ENCODE data around the gene TTC22. TPM values are rescaled to one million over a fixed set of nuclear protein-coding genes. Genes with fewer than 3 reads are reported as not detected.

Gene TTC22
- total and polyA plus RNA-seq, 8 donors: 4.2 to 65.2 (median 21.6) TPM

GRCh38 chr1:54848134-54848948 is 47.2 kb upstream of the TTC22 start:
- intact Hi-C loops (cut with DNase I; ENCODE audit: low total_unique reads): no loop called here
- TF ChIP-seq EP300 (IDR thresholded peaks at IDR 0.05) (no peak), POLR2AphosphoS5 (IDR thresholded peaks at IDR 0.05) (no peak), POLR2A (IDR thresholded peaks at IDR 0.05) (no peak)
- TF ChIP-seq, protein P1, sequence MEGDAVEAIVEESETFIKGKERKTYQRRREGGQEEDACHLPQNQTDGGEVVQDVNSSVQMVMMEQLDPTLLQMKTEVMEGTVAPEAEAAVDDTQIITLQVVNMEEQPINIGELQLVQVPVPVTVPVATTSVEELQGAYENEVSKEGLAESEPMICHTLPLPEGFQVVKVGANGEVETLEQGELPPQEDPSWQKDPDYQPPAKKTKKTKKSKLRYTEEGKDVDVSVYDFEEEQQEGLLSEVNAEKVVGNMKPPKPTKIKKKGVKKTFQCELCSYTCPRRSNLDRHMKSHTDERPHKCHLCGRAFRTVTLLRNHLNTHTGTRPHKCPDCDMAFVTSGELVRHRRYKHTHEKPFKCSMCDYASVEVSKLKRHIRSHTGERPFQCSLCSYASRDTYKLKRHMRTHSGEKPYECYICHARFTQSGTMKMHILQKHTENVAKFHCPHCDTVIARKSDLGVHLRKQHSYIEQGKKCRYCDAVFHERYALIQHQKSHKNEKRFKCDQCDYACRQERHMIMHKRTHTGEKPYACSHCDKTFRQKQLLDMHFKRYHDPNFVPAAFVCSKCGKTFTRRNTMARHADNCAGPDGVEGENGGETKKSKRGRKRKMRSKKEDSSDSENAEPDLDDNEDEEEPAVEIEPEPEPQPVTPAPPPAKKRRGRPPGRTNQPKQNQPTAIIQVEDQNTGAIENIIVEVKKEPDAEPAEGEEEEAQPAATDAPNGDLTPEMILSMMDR (IDR thresholded peaks at IDR 0.05): no peak
- H3K4me1 ChIP-seq: peaks cover 0 to 13% (median 4%) of the 10 kb centered on the region in 4 donors
- DNase-seq: no peak
- H3K27me3 ChIP-seq: no peaks in the 10 kb centered on the region
- no peak overlapping the region for H3K27ac ChIP-seq
- H3K9me3 ChIP-seq: no peaks in the 10 kb centered on the region
- 78 to 98% (median 88%) methylated on average over 7 of the region's 7 CpGs for WGBS, 5 donors
- H3K4me3 ChIP-seq: no peak overlapping the region
- H3K36me3 ChIP-seq: peaks cover 26 to 53% (median 52%) of the 10 kb centered on the region in 4 donors

- no peaks in the 10 kb centered on the region for H3K9me3 ChIP-seq
- intact Hi-C loops (cut with DNase I; ENCODE audit: low total_unique reads): no loop called here
- H3K27ac ChIP-seq: no peak overlapping the region
- 80 to 93% (median 81%) methylated on average over 8 to 9 of the region's 9 CpGs for WGBS, 5 donors
- no peaks in the 10 kb centered on the region for H3K27me3 ChIP-seq
- peak in 1 of 2 donors; percentile 18 for DNase-seq
- H3K36me3 ChIP-seq: peaks cover 10 to 38% (median 36%) of the 10 kb centered on the region in 4 donors
- H3K4me1 ChIP-seq: peaks cover 0 to 13% (median 4%) of the 10 kb centered on the region in 4 donors
- TF ChIP-seq POLR2A (IDR thresholded peaks at IDR 0.05) (no peak), POLR2AphosphoS5 (IDR thresholded peaks at IDR 0.05) (no peak), EP300 (IDR thresholded peaks at IDR 0.05) (no peak)
- TF ChIP-seq, protein P1 (IDR thresholded peaks at IDR 0.05): no peak
- H3K4me3 ChIP-seq: no peak overlapping the region
Observed at GRCh38 chr1:54846716-54847284, 45.7 kb upstream of the TTC22 start.

- 82 to 92% (median 91%) methylated on average over 3 of the region's 3 CpGs for WGBS, 5 donors
- intact Hi-C loops (cut with DNase I; ENCODE audit: low total_unique reads): no loop called here
- TF ChIP-seq, protein P1 (IDR thresholded peaks at IDR 0.05): no peak
- TF ChIP-seq EP300 (IDR thresholded peaks at IDR 0.05) (no peak), POLR2AphosphoS5 (IDR thresholded peaks at IDR 0.05) (no peak), POLR2A (IDR thresholded peaks at IDR 0.05) (no peak)
- Histone ChIP-seq H3K27ac (no peak overlapping the region), H3K36me3 (peaks cover 5 to 33% (median 31%) of the 10 kb centered on the region in 4 donors), H3K4me3 (no peak overlapping the region), H3K27me3 (no peaks in the 10 kb centered on the region), H3K4me1 (peaks cover 0 to 13% (median 2%) of the 10 kb centered on the region in 4 donors), H3K9me3 (no peaks in the 10 kb centered on the region)
- no peak for DNase-seq
Observed at GRCh38 chr1:54846301-54846700, 45.2 kb upstream of the TTC22 start.

DNA sequence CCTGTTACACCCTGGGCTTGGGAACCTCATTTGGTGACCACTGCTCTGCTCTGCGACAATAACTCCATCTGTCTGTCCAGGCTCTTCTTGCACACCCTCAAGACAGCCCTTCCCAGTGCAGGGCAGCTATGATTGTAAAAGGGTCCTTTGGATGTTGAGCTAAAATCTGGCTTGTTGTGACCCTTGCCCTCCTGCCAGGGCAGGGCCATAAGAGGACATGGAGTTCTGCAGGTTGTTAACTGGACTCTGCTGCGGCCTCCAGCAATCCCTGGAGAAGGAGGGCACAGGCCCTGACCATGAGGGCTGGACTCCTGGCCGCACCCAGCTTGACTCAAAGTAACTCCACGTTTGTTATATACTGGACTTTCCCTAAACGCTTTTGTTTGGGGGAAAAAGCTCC is 44.6 kb upstream of the TTC22 start:
- TF ChIP-seq, protein P1 (IDR thresholded peaks at IDR 0.05): no peak
- TF ChIP-seq POLR2A (IDR thresholded peaks at IDR 0.05) (no peak), EP300 (IDR thresholded peaks at IDR 0.05) (no peak), POLR2AphosphoS5 (IDR thresholded peaks at IDR 0.05) (no peak)
- DNase-seq: peak in 1 of 2 donors; percentile 11

More for the DNA sequence above, 44.6 kb upstream of the TTC22 start:
- Histone ChIP-seq H3K27ac (no peak overlapping the region), H3K9me3 (no peaks in the 10 kb centered on the region), H3K27me3 (no peaks in the 10 kb centered on the region), H3K4me3 (no peak overlapping the region), H3K36me3 (peaks cover 3 to 27% (median 26%) of the 10 kb centered on the region in 4 donors), H3K4me1 (peaks cover 0 to 13% (median 0%) of the 10 kb centered on the region in 4 donors)
- WGBS, 5 donors: 78 to 91% (median 82%) methylated on average over 5 of the region's 5 CpGs
- intact Hi-C loops (cut with DNase I; ENCODE audit: low total_unique reads): no loop called here
